T47D (cell line): ENCODE data around the gene C5.

Experiments
- DNase-seq, 2 experiments: peaks; one replicate each; pipeline versions ENCODE4 v3.0.0 to v3.0.0-alpha.2; 2011 to 2012; ENCODE audit warnings: low read depth in 1 of 2, low spot score in 1 of 2
- JUND ChIP-seq: IDR thresholded peaks from 2 replicates; pipeline ENCODE4 v1.6.1; 2012; ENCODE audit warnings: low read depth
- in situ Hi-C: cut with HindIII; loops from 2 replicates; pipeline ENCODE4 v1.10.0; 2016; ENCODE audit warnings: low sequenced_read_pairs, low pct_unique_long_range_greater_than_20kb

Gene C5

DNA sequence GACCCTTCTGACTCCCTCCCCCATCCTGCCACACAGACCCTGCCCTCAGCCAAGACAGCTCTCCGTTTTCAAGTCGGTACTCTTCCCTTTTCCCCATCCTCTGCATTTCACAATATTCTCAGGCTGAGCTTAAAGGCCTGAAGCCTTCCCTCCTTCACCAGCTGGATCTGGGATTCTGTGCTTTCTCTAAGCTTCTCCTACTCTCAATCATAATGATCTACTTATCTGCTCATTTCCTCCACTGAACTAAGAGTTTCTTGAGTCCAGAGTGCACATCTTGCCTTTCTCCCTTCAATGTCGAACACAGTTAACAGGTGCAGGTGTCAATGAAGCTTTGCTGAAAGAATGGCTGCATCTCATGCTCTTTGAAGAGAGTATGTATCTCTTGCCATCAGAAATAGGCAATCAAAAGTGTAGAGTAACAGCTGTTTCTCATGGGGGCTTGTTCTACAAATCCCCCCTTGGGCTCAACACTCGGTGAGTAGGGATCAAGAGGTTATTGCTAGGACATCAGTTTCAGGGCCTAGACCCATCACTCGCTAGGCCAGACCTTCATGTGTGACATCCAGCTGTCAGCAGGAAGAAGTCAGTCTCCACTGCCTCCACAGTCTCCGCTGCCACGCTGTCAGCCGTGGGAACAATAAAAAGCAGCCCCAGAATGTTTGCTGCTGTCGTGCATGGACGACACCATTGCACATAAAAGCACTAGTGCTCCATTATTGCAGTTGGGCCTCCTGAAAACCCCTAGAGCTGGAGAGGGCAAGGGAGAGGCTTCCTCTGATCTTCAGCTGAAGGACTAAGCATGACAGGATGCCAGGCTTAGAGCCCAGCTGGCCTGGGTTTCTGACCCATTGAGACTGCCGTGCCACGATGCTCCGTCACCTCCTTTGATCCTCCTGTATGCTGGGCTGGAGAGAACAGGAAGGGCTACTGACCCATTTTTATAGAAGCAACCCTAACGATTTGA is 147.2 kb downstream of the C5 start:
- no peak for TF ChIP-seq JUND
- in situ Hi-C loops, result no loop called here
- no peak for DNase-seq
